GM21619 (cell line): ENCODE measurements around the gene FBL.
"Not testable (repeated sequence)": the region's sequence is repeated elsewhere in the genome, so short reads cannot be mapped to it uniquely, and the experiment has no call there.

Experiments used
- ATAC-seq: cut with Tn5 transposase; IDR thresholded peaks from one replicate; pipeline ENCODE4 v1.9.1; 2021; ENCODE audit not compliant: unreplicated experiment

The FBL gene

DNA sequence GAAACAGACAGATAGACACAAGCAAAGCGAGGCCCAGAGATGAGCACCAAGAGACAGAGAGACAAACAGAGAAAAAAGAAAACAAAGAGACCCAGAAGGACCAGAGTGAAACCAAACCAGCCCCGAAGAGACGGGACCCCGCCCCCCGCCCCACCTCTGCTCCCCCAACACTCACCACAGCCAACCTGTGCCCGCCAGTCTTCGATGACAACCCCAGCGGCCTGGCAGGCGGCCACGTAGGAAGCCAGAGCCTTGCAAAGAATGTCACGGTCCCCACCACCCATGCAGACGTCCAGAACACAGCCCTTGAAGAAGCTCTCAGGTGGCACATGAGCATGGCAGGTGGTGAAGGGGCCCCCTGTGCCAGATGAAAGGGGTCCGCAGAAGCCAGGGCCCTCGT, 31.3 kb upstream of the FBL start:
- ATAC-seq, result not testable (repeated sequence)

DNA sequence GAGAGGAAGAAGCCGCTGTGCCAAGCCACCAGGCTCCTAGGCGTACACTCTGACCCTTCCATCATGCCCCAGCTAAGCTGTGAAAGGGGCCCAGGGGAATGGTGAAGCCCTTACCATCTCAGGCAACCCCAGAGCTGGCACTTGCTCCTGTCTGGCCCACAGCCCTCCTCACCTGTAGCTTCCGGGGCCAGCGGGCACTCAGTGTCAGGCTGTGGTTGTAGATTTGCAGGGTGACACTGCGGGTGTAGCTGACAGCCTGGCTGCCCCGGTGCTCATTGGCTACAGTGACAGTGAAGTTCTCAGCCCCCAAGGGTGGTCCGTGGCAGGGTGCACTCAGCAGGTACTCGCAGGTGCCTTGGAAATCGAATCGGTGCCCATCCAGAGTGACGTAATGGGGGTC, 30.3 kb upstream of the FBL start:
- not testable (repeated sequence) for ATAC-seq

DNA sequence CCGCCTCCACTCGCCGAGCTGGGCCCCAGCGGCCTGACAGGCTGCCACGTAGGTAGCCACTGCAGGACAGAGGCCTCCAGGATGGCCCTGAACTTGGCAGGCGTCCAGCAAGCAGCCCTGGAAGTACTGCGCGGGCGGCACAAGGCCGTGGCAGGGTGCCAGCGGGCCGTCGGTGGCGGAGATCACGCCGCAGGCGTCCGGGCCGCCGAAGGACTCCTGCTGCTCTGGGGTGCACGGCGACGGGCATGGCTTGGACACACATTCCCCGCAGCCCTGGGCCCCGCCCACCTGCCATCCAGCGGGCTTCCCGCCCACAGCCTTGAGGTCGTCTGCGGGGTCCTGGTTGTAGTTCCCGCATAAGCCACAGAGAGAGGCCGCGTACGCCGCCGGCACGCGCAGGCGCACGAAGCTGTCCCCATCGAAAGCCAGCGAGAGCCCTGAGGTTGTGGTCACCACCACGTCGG, 29.3 kb upstream of the FBL start:
- ATAC-seq, result not testable (repeated sequence)

DNA sequence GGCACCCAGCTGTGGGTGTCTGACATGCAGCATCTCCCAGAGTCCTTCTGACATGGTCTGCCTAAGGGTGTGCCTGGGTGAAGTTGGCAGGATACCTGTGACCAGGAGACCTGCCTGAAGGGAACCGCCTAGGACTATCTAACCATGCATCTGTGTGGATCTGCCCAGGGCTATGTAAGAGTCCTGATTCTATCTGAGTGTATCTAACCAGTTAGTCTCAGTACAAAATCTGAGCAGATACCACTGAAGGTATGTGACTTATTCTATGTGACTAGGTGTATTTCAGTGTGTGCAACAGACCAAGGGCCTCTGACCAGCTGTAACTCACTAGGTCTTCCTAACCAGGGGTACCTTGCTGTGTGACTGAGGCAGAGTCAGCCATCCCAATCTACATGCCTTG, 28.2 kb upstream of the FBL start:
- ATAC-seq, result no peak

DNA sequence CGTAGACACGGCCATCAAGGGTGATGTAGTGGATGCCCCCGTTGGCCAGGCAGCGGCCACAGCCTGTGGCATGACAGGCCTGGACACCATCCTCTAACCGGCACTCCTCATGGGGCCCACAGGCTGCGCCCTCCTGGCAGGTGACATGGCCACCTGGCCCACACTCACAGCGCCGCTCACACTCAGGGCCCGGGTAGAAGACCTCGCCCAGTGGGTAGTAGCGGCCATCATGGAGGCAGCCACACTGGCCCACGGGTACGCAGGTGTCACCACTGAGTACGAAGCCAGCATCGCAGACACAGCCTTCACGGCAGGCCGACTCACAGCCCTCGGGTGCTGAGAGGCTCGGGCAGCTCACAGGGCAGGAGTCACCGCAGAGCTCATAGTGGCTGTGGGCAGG, 27.2 kb upstream of the FBL start:
- ATAC-seq, result no peak

DNA sequence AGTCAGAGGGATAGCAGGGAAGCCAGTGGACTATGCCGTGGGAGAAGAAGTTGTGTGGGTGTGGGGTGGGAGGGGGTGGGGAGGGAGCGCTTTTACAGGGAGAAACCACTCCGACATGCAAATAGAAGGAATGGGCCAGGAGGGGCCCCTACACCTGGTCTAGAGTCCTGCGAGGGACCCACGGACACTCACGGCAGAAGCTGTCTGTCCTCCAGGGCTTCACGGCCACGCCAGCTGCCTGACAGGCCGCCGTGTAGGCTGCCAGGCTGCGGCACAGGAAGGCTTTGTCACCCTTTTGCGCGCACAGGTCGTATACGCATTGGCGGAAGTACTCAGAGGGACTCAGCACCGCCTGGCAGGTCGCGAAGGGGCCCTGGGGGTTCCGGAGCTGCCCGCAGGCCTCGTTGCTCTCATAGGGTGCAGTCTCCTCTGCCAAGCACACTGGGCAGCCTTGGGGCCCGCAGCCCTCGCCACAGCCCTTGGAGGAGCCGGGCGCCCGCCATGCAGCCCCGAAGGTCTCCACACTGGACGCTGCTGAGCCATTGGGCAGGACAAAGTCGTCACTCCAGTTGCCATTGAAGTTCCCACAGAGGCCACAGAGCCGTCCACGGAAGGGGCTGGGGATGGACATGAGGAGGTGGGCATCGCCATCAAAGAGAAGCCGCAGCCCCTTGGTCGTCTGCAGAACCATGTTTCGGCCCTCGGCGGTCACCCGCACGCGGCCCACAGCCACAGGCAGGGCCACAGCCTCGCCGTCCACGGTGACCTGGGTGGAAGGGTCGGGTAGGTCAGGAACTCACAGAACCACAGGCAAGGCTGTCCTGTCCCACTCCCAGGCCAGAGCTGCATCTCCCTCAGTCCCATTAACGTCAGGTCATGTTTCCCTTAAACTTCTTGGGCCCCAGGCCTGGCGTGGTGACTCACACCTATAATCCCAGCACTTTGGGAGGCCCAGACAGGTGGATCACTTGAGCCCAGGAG, 26.0 kb upstream of the FBL start:
- no peak for ATAC-seq

DNA sequence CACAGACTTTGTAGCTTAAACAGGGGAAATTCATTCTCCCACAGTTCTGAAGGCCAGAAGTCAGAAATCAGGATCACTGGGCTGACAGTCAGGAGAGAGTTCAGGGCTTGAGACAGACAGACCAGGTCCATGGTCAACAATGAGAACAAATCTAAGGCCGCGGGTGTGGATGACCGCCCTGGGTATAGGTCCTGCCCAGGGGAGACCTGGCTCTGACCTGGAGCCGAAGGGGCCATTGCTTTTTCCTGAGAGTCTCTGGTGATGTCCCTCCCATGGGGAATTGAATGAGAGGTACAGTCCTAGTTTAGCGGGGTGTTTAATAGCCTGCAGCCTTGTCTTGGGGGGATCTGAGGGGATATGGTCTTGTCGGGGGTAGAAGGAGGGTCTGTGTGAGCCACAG, 25.2 kb upstream of the FBL start:
- no peak for ATAC-seq

DNA sequence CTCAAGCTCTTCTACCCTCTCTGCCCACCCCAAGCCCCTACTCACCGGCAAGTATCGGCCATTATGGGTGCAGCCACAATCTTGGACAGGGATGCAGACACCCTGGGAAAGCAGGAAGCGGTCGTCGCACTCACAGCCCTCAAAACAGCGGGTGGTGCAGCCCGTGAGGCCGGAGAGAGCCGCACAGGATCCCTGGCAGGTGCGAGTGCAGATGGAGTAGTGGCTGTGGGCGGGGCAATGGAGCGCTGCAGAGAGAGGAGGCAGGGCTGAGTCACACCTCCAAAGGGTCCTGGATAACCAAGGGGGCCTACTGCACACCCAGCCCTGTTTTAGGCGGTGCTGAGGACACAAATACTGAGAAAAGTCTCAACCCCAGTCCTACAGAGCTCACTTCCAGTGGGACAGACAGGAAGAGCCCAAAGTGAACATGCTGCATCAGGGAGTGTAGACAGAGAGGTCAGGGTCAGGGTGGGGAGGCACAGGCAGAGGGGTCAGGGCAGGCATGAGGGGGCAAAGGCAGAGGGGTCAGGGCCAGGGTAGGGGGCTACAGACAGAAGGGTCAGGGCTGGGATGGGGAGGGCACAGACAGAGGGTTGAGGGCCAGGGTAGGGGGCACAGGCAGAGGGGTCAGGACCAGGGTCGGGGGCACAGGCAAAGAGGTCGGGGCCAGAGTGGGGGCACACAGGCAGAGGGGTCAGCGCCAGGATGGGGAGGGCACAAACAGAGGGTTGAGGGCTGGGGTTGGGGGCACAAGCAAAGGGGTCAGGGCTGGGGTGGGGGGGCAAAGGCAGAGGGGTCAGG, 24.2 kb upstream of the FBL start:
- ATAC-seq, result no peak

DNA sequence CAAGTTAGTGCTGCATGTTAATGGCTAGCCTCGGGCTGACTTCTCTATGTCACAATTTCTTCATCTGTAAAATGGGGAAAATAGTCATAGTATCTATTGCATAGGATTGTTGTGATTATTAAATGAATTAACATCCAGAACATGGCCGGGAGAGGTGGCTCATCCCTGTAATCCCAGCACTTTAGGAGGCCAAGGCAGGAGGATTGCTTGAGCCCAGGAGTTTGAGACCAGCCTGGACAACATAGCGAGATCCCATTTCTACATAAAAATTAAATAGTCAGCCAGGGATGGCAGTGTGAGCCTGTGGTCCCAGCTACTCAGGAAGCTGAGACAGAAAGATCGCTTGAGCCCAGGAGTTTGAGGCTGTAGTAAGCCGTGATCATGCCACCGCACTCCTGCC, 21.8 kb upstream of the FBL start:
- no peak for ATAC-seq

DNA sequence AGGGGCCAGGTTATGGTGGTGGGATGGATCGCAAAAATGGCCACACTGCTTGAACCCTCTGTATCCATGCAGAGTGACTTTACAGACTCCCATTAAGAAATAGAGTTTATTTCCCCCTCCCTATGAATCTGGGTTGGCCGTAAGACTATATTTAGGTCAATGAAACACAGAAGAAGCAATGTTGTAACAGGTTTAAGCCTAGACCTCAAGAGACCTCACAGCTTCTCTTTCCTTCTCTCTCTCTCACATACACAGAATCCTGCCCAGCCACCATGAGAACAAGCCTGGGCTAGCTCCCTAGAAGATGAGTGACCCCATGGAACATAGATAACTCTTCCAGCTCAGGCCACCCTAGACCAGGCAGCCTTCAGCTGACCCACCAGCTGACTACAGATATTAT, 21.0 kb upstream of the FBL start:
- ATAC-seq, result no peak

DNA sequence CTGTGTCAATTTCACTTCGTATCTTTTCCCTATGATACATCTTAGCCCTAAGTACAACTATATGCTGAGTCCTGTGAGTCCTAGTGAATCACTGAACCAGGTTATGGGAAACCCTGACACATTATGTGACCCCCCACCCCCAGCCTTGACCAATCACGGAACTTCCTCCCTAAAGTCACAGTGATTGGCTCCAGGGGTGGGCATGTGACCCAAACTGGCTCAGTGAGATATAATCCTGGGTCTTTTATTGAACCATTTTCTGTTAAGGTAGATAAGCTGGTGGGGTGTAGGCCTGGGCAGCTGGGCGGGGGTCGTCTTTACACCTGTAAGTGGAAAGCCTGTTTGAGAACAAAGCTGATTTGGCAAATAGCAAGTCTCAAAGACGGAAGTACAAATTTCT, 19.8 kb upstream of the FBL start:
- no peak for ATAC-seq

DNA sequence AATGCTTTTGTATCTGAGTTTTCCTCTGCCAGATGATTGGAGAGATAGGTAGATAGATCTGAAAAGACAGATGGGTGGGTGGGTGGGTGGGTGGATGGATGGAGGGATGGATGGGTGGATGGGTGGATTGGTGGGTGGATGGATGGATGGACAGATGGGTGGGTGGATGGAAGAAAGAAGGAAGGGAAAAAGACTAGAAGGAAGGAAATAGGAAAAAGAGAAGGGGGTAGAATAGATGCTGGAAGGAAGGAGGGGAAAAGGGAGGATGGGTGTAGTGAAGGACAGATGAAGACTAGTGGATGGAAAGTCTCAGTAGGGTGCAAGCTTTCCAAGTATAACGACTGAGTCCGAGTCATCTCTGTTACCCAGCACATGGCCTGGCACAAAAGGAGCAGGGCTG, 19.0 kb upstream of the FBL start:
- no peak for ATAC-seq

DNA sequence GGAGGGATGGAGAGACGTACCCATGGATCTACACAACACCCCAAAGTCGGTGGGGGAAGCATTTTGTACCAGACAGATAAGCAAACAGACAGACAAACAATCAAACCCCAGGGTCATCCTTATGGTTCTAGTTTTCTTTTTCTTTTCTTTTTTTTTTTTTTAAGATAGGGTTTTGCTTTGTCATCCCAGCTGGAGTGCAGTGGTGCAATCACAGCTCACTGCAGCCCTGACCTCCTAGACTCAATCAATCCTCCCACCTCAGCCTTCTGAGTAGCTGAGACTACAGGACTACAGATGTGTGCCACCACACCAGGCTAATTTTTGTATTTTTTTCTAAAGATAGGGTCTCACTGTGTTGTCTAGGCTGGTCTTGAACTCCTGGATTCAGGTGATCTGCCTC, 17.9 kb upstream of the FBL start:
- no peak for ATAC-seq

DNA sequence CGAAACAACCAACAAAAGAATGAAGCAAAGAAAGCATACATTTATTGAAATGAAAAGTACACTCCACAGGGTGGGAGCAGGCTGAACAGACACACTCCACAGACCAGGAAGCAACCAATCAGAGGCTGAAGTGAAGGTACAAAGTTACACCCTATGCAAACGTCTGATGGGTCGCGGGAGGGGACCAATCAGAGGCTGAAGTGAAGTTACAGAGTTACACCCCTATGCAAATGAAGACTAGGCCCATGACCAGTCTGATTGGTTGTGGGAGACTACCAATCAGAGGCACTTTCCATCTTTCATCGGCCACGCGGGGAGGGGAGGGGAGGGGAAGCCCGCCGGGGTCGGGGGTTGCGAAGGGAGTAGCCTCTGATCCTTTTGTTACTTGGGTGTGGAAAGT, 12.4 kb upstream of the FBL start:
- ATAC-seq, result no peak

DNA sequence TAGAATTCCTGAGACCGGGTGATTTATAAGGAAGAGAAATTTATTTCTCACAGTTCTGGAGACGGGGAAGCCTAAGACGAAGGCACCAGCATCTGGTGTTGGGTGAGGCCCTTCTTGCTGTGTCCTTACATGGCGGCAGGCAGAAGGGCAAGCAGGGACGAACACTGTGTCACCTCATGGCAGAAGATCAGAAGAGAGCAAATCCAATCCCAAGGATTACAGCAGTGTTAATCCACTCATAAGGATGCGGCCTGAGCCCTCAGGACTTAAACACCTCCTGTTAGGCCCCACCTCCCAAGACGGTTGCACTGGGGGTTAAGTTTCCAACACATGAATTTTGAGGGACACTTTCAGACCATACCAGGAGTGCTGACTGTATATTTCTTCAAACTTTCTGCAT, 6.7 kb upstream of the FBL start:
- no peak for ATAC-seq

DNA sequence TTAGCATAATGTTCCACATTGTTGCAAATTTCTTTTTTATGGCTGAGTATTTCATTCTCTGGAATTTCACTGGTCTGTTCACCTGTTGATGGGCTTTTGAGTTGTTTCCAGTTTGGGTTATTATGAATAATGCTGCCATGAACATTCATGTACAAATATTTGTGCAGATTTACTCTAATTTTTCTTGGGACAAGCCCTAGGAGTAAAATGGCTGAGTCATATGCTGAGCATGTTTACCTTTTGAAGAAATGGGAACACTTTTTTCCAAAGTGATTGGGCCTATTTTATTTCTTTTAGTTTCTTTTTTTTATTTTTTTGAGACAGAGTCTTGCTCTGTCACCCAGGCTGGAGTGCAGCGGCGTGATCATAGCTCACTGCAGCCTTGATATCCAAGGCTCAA, 4.7 kb upstream of the FBL start:
- no peak for ATAC-seq

DNA sequence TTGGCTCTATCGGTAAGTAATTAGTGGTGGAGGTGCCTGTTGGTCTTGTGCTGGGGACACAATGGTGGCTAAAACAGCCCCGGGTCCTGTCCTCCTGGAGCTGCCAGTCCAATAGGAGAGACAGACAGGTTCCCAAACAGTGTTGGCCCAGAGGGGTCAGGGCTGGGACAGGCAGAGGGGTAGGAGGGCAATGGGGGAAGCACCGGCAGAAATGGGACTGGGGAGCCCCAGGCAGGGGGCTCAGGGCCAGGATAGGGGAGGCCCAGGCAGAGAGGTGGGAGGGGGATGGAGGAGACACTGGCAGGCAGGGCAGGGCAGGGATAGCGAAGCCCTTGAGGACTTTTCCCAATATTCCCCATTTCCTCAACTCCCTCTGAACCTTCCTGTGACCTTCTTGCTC, 2.2 kb upstream of the FBL start:
- ATAC-seq, result no peak

DNA sequence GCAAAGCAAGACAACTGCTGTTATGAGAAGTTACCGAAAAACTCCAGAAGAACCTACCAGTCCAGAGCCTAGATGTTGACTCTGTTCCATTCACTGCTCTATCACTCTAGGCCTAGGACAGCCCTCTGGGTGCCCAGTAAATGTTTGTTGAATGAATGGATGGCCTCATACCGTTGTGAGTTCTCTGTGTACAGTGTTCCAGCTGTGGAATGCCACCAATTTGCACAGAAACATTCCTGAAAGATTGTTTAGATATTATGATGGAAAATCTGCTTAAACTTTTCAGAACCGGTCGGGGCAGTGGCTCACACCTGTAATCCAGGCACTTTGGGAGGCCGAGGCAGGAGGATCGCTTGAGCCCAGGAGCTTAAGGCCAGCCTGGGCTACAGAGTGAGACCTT, 1.3 kb upstream of the FBL start:
- ATAC-seq, result no peak

DNA sequence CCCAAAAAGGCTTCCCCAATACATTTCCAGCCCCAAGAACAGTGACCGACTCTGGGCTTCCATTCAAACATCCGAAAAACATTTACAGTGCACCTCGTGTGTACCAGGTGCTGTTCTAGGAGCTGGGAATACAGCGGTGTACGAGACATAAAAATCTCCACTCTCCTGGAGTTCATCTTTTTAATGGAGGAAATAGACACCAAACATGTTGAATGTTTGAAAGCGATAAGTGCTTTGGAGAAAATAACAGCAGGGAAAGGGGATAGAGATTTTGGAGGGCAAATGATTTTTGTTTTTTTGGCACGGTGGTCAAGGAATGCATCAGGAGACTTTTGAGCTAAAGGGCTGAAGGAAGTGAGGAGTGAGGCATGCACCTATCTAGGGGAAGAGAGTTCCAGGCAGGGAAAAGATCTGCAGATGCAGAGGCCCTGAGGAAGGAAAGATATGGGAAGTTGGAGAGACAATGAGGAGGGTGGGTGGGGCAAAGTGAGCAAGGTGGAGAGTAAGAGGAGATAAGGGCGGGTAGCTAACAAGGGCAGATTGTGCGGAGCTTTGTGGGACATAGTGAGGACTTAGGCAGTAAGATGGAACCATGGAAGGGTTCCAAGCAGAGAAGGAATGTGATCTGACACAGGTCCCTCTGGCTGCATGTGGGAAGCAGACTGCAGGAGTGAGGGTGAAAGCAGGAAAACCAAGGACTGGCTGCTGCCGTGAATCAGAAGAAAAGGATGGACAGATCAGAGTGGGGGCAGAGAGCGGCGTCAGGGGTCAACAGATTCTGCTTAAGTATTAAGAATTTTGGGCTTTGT, 703 bp upstream of the FBL start:
- ATAC-seq, result no peak

DNA sequence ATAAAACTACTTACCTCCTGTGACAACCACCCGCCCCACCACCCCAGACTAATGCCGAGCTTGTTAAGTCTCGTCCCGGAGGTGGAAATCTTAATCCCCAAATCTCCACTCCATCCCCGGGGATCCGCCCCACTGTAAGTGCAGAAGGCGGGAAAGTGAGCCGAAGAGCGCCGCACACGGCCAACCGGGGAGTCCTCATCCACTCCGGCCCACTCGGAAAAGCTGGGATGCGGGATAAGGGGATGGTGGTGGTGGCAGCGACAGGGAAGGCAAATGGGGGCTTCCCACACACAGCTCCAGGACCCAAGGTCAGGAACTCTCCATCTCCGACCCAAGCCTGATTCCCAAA, 621 bp downstream of the FBL start:
- peak; percentile 6 for ATAC-seq

DNA sequence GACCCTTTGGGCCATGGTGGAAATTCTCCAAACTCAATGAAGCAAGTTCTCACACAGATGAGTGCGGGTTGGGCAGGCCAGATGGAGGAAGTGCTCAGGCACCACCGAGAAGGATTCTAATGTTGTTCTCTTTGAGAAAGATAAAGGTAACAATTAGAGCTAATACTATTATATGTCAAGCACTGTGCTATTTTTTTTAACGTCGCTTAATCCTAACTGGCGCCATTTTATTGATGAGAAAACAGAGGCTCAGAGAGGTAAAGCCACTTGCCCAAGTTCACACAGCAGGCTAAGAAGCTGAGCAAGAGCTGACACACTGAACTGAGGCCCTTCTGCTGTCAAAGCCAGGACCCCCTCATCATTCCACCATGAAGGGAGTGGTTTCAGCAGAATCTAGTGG, 1.0 kb downstream of the FBL start:
- no peak for ATAC-seq
